ENCODE measurements around the gene BSX.

The BSX gene

DNA sequence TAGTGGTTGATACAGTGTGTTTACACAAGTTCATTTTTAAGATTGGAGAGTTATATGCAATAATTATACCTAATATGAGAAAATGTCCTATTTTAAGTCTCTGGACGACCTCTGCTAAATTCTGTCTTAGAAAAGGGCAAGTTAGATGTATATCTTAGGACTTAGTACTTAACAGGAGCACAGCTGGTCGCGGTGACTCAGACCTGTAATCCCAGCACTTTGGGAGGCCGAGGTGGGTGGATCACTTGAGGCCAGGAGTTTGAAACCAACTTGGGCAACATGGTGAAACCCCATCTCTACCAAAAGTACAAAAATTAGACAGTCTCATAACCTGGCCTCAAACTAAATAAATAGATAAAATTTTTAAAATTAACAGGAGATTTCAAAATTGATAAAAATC is 27.2 kb downstream of the BSX start:
- no peak for DNase-seq

GRCh38 chr11:122951211-122951610 is 30.4 kb downstream of the BSX start:
- no peak for DNase-seq

- DNase-seq = no peak
Observed at GRCh38 chr11:122938557-122938956, 43.1 kb downstream of the BSX start.

DNA sequence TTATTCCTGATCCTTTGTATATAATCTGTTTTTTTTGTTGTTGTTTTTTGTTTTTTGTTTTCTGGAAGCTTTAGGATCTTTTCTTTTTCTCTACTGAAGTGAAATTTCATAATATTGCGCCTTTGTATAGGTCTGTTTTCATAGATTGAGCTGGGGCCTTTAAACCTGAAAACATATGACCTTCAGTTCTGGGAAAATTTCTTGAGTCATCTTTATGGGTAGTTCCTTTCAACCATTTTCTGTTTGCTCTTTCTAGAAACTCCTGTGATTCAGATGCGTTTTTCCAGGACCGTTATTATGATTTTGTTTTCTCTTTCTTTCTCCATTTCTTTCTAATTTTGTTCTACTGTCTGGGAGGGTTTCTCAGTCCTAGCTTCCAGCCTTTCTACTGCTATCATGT is 43.7 kb downstream of the BSX start:
- DNase-seq = no peak

DNA sequence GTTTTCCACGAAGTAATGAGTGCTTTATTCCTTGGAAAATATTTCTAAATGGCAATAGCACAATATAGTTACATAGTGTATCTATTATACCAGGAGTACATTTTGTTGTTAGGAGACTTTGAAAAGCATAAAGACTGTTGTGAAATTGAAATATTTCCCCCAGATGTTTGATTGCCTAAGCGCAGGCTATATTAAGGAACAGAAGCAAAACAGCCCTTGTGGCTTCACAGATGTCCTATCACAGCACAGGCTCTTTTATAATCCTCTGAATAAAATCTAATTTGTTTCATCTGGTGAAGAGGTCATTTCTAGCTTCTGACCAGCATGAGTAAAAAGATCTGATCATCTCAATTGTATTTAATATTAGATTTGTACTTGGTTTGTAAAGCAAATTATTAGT is 48.2 kb downstream of the BSX start:
- DNase-seq = no peak

GRCh38 chr11:122931510-122931909 is 50.1 kb downstream of the BSX start:
- DNase-seq = no peak
